GM21576 (cell line): ENCODE data around the gene PIGV.

ENCODE experiments used
- ATAC-seq: cut with Tn5 transposase; IDR thresholded peaks from one replicate; pipeline ENCODE4 v1.9.1; 2021; ENCODE audit warnings: mild to moderate bottlenecking, moderate library complexity; ENCODE audit not compliant: unreplicated experiment

Gene PIGV

GRCh38 chr1:26787706-26788514, at the start of gene PIGV:
Gene PIGV, plus strand, starts transcription at chr1:26787950. Its CDS starts 2,866 bp downstream, at chr1:26790816.
- peak; percentile 50 for ATAC-seq

- ATAC-seq, result no peak
Observed at GRCh38 chr1:26739329-26739914, 48.3 kb upstream of the PIGV start.

GRCh38 chr1:26740023-26740634, 47.6 kb upstream of the PIGV start:
- ATAC-seq, result no peak

GRCh38 chr1:26740952-26741351, 46.8 kb upstream of the PIGV start:
- ATAC-seq, result no peak

GRCh38 chr1:26743426-26744059, 44.2 kb upstream of the PIGV start:
- peak; percentile 6 for ATAC-seq

- peak; percentile 96 for ATAC-seq
Observed at GRCh38 chr1:26744075-26744959, 43.4 kb upstream of the PIGV start.

GRCh38 chr1:26745191-26745590, 42.6 kb upstream of the PIGV start:
- no peak for ATAC-seq

- no peak for ATAC-seq
Observed at GRCh38 chr1:26747048-26747447, 40.7 kb upstream of the PIGV start.

GRCh38 chr1:26748351-26748750, 39.4 kb upstream of the PIGV start:
- ATAC-seq, result no peak

- no peak for ATAC-seq
Observed at GRCh38 chr1:26749458-26749857, 38.3 kb upstream of the PIGV start.

GRCh38 chr1:26750428-26750827, 37.3 kb upstream of the PIGV start:
- ATAC-seq, result no peak

GRCh38 chr1:26752519-26752918, 35.2 kb upstream of the PIGV start:
- no peak for ATAC-seq

- ATAC-seq, result no peak
Observed at GRCh38 chr1:26754086-26754874, 33.5 kb upstream of the PIGV start.

- ATAC-seq, result no peak
Observed at GRCh38 chr1:26758358-26758757, 29.4 kb upstream of the PIGV start.

- no peak for ATAC-seq
Observed at GRCh38 chr1:26759531-26759930, 28.2 kb upstream of the PIGV start.

GRCh38 chr1:26761217-26761616, 26.5 kb upstream of the PIGV start:
- no peak for ATAC-seq

GRCh38 chr1:26767714-26768113, 20.0 kb upstream of the PIGV start:
- ATAC-seq, result no peak

GRCh38 chr1:26768755-26769154, 19.0 kb upstream of the PIGV start:
- no peak for ATAC-seq

- ATAC-seq, result no peak
Observed at GRCh38 chr1:26771285-26771642, 16.5 kb upstream of the PIGV start.
